GM12878 (cell line): ENCODE data around the gene FUZ. TPM values are rescaled to one million over a fixed set of nuclear protein-coding genes. Genes with fewer than 3 reads are reported as not detected.

ENCODE experiments used
- ATAC-seq: fragments of 200-7000 bp; cut with Tn5 transposase; 3 replicates; pipeline ENCODE4 v1.9.1; 2020; ENCODE audit warnings: mild to moderate bottlenecking, moderate library complexity
- BruUV-seq: library from RNA; stranded (reverse); fragments of 400-500 nt; replicated peaks from 2 replicates; lab custom pipeline; 2021; lab: Mats Ljungman, UMichigan
- CTCF ChIA-PET: fragments of 300-600 bp; sonication (Branson Sonifier 250); formaldehyde crosslinking; extraction: SDS; loops from one replicate; lab custom pipeline; 2021; ENCODE audit warnings: inconsistent platforms; lab: Yijun Ruan, JAX
- POLR2A ChIA-PET: fragments of 350-600 bp; formaldehyde crosslinking; extraction: SDS; loops from one replicate; lab custom pipeline; 2021; ENCODE audit warnings: inconsistent platforms; lab: Charles Lee
- RAD21 ChIA-PET: fragments of 300-600 bp; sonication (Branson Sonifier 250); formaldehyde crosslinking; loops from one replicate; lab custom pipeline; 2023; ENCODE audit warnings: antibody characterized with exemption; ENCODE audit not compliant: unreplicated experiment; lab: Charles Lee
- SMC1A ChIA-PET: fragments of 300-600 bp; sonication (Branson Sonifier 250); formaldehyde crosslinking; loops from one replicate; lab custom pipeline; 2023; ENCODE audit not compliant: unreplicated experiment, uncharacterized antibody; lab: Charles Lee
- DNase-seq: peaks from one replicate; pipeline ENCODE4 v3.0.0-alpha.2; 2011; ENCODE audit warnings: low read depth, low spot score
- FAIRE-seq: peaks from 3 replicates; lab custom pipeline; 2011; peaks lifted over from hg19 to GRCh38; lab: Jason Lieb, UNC
- H2AFZ ChIP-seq: 2 replicates; pipeline ENCODE4 v1.6.0; 2011; ENCODE audit warnings: low read depth, low read length, control low read depth; ENCODE audit not compliant: control insufficient read depth
- H3K27ac ChIP-seq: 2 replicates; pipeline ENCODE4 v1.5.1; 2011; ENCODE audit warnings: control low read depth; ENCODE audit not compliant: control insufficient read depth, insufficient read depth
- H3K27me3 ChIP-seq, 2 experiments: replicated peaks in 1 of 2; 2 replicates each; pipeline versions ENCODE4 v1.6.0 to v1.6.1; 2011; ENCODE audit warnings: low read length in 1 of 2; ENCODE audit not compliant: control insufficient read depth in 2 of 2, insufficient read depth in 2 of 2
- H3K36me3 ChIP-seq, 2 experiments: 2 replicates each; pipeline ENCODE4 v1.5.1; 2011; ENCODE audit warnings: low read length in 1 of 2; ENCODE audit not compliant: control insufficient read depth in 2 of 2, insufficient read depth in 2 of 2
- H3K4me1 ChIP-seq: 2 replicates; pipeline ENCODE4 v1.6.1; 2011; ENCODE audit warnings: mild to moderate bottlenecking, low read length, moderate library complexity, mixed read lengths; ENCODE audit not compliant: control insufficient read depth, insufficient read depth
- H3K4me2 ChIP-seq: 2 replicates; pipeline ENCODE4 v1.6.0; 2011; ENCODE audit warnings: control low read depth; ENCODE audit not compliant: control insufficient read depth, insufficient read depth
- H3K4me3 ChIP-seq: fragments of 200-600 bp; sonication (generic); 2 replicates; pipeline ENCODE4 v1.5.1; 2016
- H3K79me2 ChIP-seq: 2 replicates; pipeline ENCODE4 v1.6.0; 2011; ENCODE audit warnings: low read length; ENCODE audit not compliant: control insufficient read depth, insufficient read depth
- H3K9ac ChIP-seq: 2 replicates; pipeline ENCODE4 v1.8.0; 2011; ENCODE audit warnings: low read length, control low read depth, mixed read lengths; ENCODE audit not compliant: control insufficient read depth, insufficient read depth
- H3K9me3 ChIP-seq: replicated peaks from 3 replicates; pipeline ENCODE4 v1.5.1; 2011; ENCODE audit warnings: mild to moderate bottlenecking, low read length; ENCODE audit not compliant: control insufficient read depth, insufficient read depth
- H4K20me1 ChIP-seq: 2 replicates; pipeline ENCODE4 v1.6.0; 2011; ENCODE audit not compliant: control insufficient read depth, insufficient read depth
- BMI1 ChIP-seq: fragments of 450-650 bp; IDR thresholded peaks from 2 replicates; pipeline ENCODE4 v1.6.1; 2016; ENCODE audit warnings: mild to moderate bottlenecking, moderate library complexity, borderline replicate concordance
- CBFB ChIP-seq: IDR thresholded peaks from 2 replicates; pipeline ENCODE4 v1.6.1; 2016; ENCODE audit warnings: antibody characterized with exemption, low read depth
- CHD4 ChIP-seq: fragments of 200-600 bp; sonication (generic); IDR thresholded peaks from 2 replicates; pipeline ENCODE4 v1.6.1; 2016; ENCODE audit warnings: mild to moderate bottlenecking
- EGR1 ChIP-seq, 2 experiments: IDR thresholded peaks; 1 replicate in 1 of 2; 2 replicates in 1 of 2; pipeline ENCODE4 v1.6.1; 2011 to 2012; ENCODE audit warnings: low read depth in 2 of 2, low read length in 2 of 2, borderline replicate concordance in 1 of 2, mild to moderate bottlenecking in 1 of 2, moderate library complexity in 1 of 2
- ETV6 ChIP-seq, 2 experiments: fragments of 450-650 bp in 1 of 2; IDR thresholded peaks in 1 of 2; conservative IDR thresholded peaks in 1 of 2; 2 replicates each; pipeline ENCODE4 v1.6.1; 2014; ENCODE audit warnings: antibody characterized with exemption in 1 of 2, borderline replicate concordance in 1 of 2, low read depth in 1 of 2, mild to moderate bottlenecking in 1 of 2, moderate library complexity in 1 of 2
- EZH2 ChIP-seq: IDR thresholded peaks from 2 replicates; pipeline ENCODE4 v1.6.1; 2012; ENCODE audit warnings: low read depth, mild to moderate bottlenecking, control low read depth, inconsistent platforms, low read length, borderline replicate concordance; ENCODE audit not compliant: control insufficient read depth
- GABPA ChIP-seq: IDR thresholded peaks from 2 replicates; pipeline ENCODE4 v1.6.1; 2014; ENCODE audit warnings: antibody characterized with exemption, low read depth, mild to moderate bottlenecking, inconsistent platforms
- GATAD2B ChIP-seq: fragments of 450-650 bp; conservative IDR thresholded peaks from 2 replicates; pipeline ENCODE4 v1.6.1; 2017; ENCODE audit warnings: low read depth, mild to moderate bottlenecking, moderate library complexity
- MXI1 ChIP-seq: fragments of 150-350 bp; IDR thresholded peaks from 2 replicates; pipeline ENCODE4 v1.6.1; 2011; ENCODE audit warnings: low read depth, mild to moderate bottlenecking, inconsistent platforms, low read length, improper control_type of control experiment
- NBN ChIP-seq: fragments of 450-650 bp; IDR thresholded peaks from 2 replicates; pipeline ENCODE4 v1.6.1; 2016
- NR2C1 ChIP-seq: fragments of 450-650 bp; IDR thresholded peaks from 2 replicates; pipeline ENCODE4 v1.6.1; 2017; ENCODE audit warnings: antibody characterized with exemption, mild to moderate bottlenecking, moderate library complexity
- NRF1 ChIP-seq: conservative IDR thresholded peaks from 2 replicates; pipeline ENCODE4 v1.6.1; 2011; ENCODE audit warnings: mild to moderate bottlenecking, low read depth, low read length, improper control_type of control experiment
- PAX8 ChIP-seq: fragments of 450-650 bp; IDR thresholded peaks from 2 replicates; pipeline ENCODE4 v1.6.1; 2017; ENCODE audit warnings: mild to moderate bottlenecking, moderate library complexity
- RELA ChIP-seq: fragments of 450-650 bp; IDR thresholded peaks from 2 replicates; pipeline ENCODE4 v1.8.0; 2014; ENCODE audit warnings: borderline replicate concordance; ENCODE audit not compliant: partially characterized antibody
- SIN3A ChIP-seq: IDR thresholded peaks from 2 replicates; pipeline ENCODE4 v1.6.1; 2012; ENCODE audit warnings: low read depth, low read length, improper control_type of control experiment
- SMAD5 ChIP-seq: IDR thresholded peaks from 2 replicates; pipeline ENCODE4 v1.6.1; 2016; ENCODE audit warnings: antibody characterized with exemption, low read depth
- TAF1 ChIP-seq: IDR thresholded peaks from 2 replicates; pipeline ENCODE4 v1.6.1; 2011; ENCODE audit warnings: mild to moderate bottlenecking, low read depth, low read length, borderline replicate concordance
- ZBED1 ChIP-seq: IDR thresholded peaks from 2 replicates; pipeline ENCODE4 v1.6.1; 2016; ENCODE audit warnings: borderline replicate concordance
- ZNF274 ChIP-seq: IDR thresholded peaks from one replicate; pipeline ENCODE4 v1.8.0; 2011; ENCODE audit not compliant: insufficient read length, insufficient read depth
- ZSCAN29 ChIP-seq: fragments of 450-650 bp; IDR thresholded peaks from 2 replicates; pipeline ENCODE4 v1.6.1; 2017; ENCODE audit warnings: mild to moderate bottlenecking, moderate library complexity
- ZZZ3 ChIP-seq: IDR thresholded peaks from 2 replicates; pipeline ENCODE4 v1.6.1; 2011; ENCODE audit warnings: low read depth; ENCODE audit not compliant: control insufficient read depth, insufficient read length
- WGBS: methylation state at CpG from one replicate; pipeline ENCODE4 v1.1.6; 2016; ENCODE audit warnings: low lambda C conversion rate; ENCODE audit not compliant: insufficient replicate concordance, insufficient coverage; ENCODE audit errors: missing lambda C conversion rate; 5-methylcytosine and 5-hydroxymethylcytosine counted together
- in situ Hi-C: fragments of 300-500 bp; cut with MboI; formaldehyde crosslinking; loops from 9 replicates; pipeline ENCODE4 v1.14.3; 2018; ENCODE audit warnings: mixed read lengths
- intact Hi-C: fragments of 100-400 bp; cut with micrococcal nuclease; formaldehyde crosslinking; loops from one replicate; pipeline ENCODE4 v1.14.2; 2022; ENCODE audit not compliant: unreplicated experiment
- polyA plus RNA-seq, 11 experiments: library from polyadenylated mRNA; depleted of rRNA in 4 of 11; unstranded in 6 of 11; stranded (reverse) in 5 of 11; fragments of >200 nt; fragmentation: Nextera tagmentation in 4 of 11; fragmentation: Illumina TruSeq in 1 of 11; extraction: Ambion mirVana in 4 of 11; extraction: Trizol in 1 of 11; gene quantifications; 1 replicate in 1 of 11; 2 replicates in 10 of 11; pipeline versions ENCODE4 v1.2.1 to v1.2.3, GENCODE V29; 2011 to 2016; ENCODE audit warnings: inconsistent platforms in 2 of 11, missing spikeins in 2 of 11, low read depth in 1 of 11
- total RNA-seq, 4 experiments: library from RNA; depleted of rRNA in 3 of 4; stranded (reverse); fragments of >200 nt in 3 of 4; fragmentation: Illumina TruSeq in 1 of 4; extraction: Trizol in 1 of 4; gene quantifications; 2 replicates each; pipeline versions ENCODE4 v1.2.1 to v1.2.3, GENCODE V29; 2013 to 2021
- TF ChIP-seq, protein P1 (sequence below): fragments of 450-650 bp; conservative IDR thresholded peaks from 2 replicates; pipeline ENCODE4 v1.6.1; 2017; ENCODE audit warnings: mild to moderate bottlenecking, moderate library complexity

Gene FUZ
- total and polyA plus RNA-seq, 10 of the 15 experiments (the other 5 are each of a cell fraction or from before 2014, with no cell fraction given), result 0.18 to 11.5 (median 8.8) TPM

DNA sequence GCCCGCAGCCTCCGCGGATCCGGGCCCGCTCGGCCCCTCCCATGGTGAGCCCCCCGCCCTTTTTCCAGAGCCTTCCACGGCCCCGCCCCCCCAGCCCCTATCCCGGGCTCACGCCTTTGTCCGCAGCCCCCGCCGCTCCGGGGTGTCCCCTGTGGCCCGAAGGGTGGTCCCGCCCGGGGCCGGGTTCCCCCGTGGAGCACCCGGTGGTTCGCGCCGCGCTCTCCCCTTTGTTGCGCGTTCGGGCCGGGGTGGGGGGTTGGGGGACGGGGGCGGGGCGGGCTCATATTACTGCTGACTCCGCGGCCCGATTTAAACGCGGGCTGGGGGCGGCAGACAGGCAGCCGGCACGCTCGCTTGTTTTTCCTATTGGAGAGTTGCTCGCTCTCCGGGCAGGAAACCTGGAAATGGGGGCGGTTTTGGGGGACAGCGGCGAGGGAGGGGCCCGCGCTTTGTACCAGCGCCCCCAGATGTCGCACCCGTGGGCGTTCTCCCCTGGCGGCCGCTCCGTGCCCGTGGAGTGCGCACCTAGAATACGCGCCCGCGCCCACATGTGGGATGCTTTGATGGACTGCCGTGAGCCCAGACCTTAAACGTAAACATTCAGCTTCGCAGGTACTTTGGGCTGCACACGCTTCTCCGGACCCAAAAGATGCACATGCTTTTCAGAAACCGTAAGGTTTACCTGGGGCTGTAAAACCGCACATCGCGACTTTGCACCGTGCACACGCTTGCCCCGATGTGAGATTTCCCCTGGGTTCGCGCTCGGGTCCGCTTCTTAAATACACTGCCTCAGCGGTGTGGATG, 38.6 kb upstream of the FUZ start:
- H4K20me1 ChIP-seq, result no peaks in the 10 kb centered on the region
- peaks cover 26% of the 10 kb centered on the region for H3K4me1 ChIP-seq
- no peak overlapping the region; the same call in 1 of the 2 replicates for H3K9ac ChIP-seq
- 16% methylated on average over 56 of the region's 78 CpGs for WGBS
- peak overlapping the region; percentile 94 for H3K4me2 ChIP-seq
- ATAC-seq, result no peak
- H3K79me2 ChIP-seq, result peaks cover 6% of the 10 kb centered on the region
- DNase-seq, result no peak
- SMC1A ChIA-PET, result interaction anchor here (1.2 to 1.6 kb wide), 3 partner anchors 14 to 85 kb away, joined by 4 to 5 read pairs (median 5); no protein-coding TSS in a partner anchor
- BruUV-seq, result no TSS peak
- H3K9me3 ChIP-seq, result peaks cover 5% of the 10 kb centered on the region; the same call in 2 of the 3 replicates
- H3K36me3 ChIP-seq, result peaks cover 0 to 1% of the 10 kb centered on the region in 2 experiments; a peak in 1 of 4 replicates
- peak overlapping the region; percentile 64; the same call in 1 of the 2 replicates for H3K27ac ChIP-seq
- no peak for FAIRE-seq
- RAD21 ChIA-PET, result interaction anchor here (0.6 kb wide), 1 partner anchor 38 kb away, joined by 3 read pairs; no protein-coding TSS in a partner anchor
- no peak overlapping the region; the same call in 1 of the 2 replicates for H2AFZ ChIP-seq
- H3K4me3 ChIP-seq, result peak overlapping the region; percentile 71
- CTCF ChIA-PET, result interaction anchor here (2.1 kb wide), 1 partner anchor 18 kb away, joined by 6 read pairs; no protein-coding TSS in a partner anchor
- in situ Hi-C loops, result no loop called here
- no peaks in the 10 kb centered on the region for H3K27me3 ChIP-seq
- intact Hi-C loops, result loop anchor here (2.0 kb wide), 2 partner anchors 25 to 39 kb away; partner anchors contain the start of genes AKT1S1, FUZ and TBC1D17
- POLR2A ChIA-PET, result interaction anchor here (0.6 to 2.4 kb wide), 3 partner anchors 17 to 75 kb away, joined by 3 to 25 read pairs (median 11); partner anchors contain the start of gene MED25
- TF ChIP-seq ZBED1 (no peak), NR2C1 (no peak), CBFB (no peak), TAF1 (no peak), PAX8 (no peak), ZZZ3 (no peak), SIN3A (peak; percentile 31; the same call in 1 of the 2 replicates), BMI1 (no peak), MXI1 (no peak), RELA (no peak), NRF1 (no peak), GATAD2B (no peak), NBN (no peak), ZSCAN29 (no peak), SMAD5 (no peak), CHD4 (no peak), EGR1 (IDR thresholded peaks at IDR 0.05; ENCODE audit: borderline replicate concordance in 1 of 2, low read depth in 2 of 2, low read length in 2 of 2) (peak in 1 of 2 experiments; percentile 5; a peak in 1 of 3 replicates), ZNF274 (no peak), ETV6 (conservative IDR thresholded peaks at IDR 0.05 in 1 of 2, IDR thresholded peaks at IDR 0.05 in 1 of 2; ENCODE audit: borderline replicate concordance in 1 of 2, low read depth in 1 of 2) (no peak), EZH2 (no peak), GABPA (no peak)
- TF ChIP-seq, protein P1, sequence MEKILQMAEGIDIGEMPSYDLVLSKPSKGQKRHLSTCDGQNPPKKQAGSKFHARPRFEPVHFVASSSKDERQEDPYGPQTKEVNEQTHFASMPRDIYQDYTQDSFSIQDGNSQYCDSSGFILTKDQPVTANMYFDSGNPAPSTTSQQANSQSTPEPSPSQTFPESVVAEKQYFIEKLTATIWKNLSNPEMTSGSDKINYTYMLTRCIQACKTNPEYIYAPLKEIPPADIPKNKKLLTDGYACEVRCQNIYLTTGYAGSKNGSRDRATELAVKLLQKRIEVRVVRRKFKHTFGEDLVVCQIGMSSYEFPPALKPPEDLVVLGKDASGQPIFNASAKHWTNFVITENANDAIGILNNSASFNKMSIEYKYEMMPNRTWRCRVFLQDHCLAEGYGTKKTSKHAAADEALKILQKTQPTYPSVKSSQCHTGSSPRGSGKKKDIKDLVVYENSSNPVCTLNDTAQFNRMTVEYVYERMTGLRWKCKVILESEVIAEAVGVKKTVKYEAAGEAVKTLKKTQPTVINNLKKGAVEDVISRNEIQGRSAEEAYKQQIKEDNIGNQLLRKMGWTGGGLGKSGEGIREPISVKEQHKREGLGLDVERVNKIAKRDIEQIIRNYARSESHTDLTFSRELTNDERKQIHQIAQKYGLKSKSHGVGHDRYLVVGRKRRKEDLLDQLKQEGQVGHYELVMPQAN, result 0 out of 2 replicates have a peak, but pooled peaks have one; percentile 14
